Mesothelial cell of epicardium (in vitro differentiated cells): ENCODE data around the gene CTTNBP2. TPM values are rescaled to one million over a fixed set of nuclear protein-coding genes. Genes with fewer than 3 reads are reported as not detected.
"Not testable (repeated sequence)": the region's sequence is repeated elsewhere in the genome, so short reads cannot be mapped to it uniquely, and the experiment has no call there.

Experiments
- DNase-seq, 2 experiments: peaks; one replicate each; pipeline ENCODE4 v3.0.0; 2021; ENCODE audit warnings: low spot score in 2 of 2; ENCODE audit not compliant: unreplicated experiment in 2 of 2
- H3K27ac Mint-ChIP-seq: 2 replicates; pipeline ENCODE4 v1.8.0; 2021; ENCODE audit warnings: mixed read lengths
- H3K27me3 Mint-ChIP-seq: 2 replicates; pipeline ENCODE4 v1.8.0; 2021; ENCODE audit warnings: low read depth, mixed read lengths
- H3K36me3 Mint-ChIP-seq: 2 replicates; pipeline ENCODE4 v1.8.0; 2021; ENCODE audit warnings: mixed read lengths
- H3K4me1 Mint-ChIP-seq: 2 replicates; pipeline ENCODE4 v1.8.0; 2021; ENCODE audit warnings: mixed read lengths
- H3K4me3 Mint-ChIP-seq: 2 replicates; pipeline ENCODE4 v1.8.0; 2021; ENCODE audit warnings: mild to moderate bottlenecking, moderate library complexity, mixed read lengths
- H3K9me3 Mint-ChIP-seq: 2 replicates; pipeline ENCODE4 v1.8.0; 2021; ENCODE audit warnings: mixed read lengths
- total RNA-seq: library from RNA; stranded (reverse); gene quantifications from 3 replicates; pipeline ENCODE4 v1.2.1, GENCODE V29; 2021
- TF ChIP-seq, protein P1 (sequence below): fragments of 200-600 bp; sonication (generic); IDR thresholded peaks from one replicate; pipeline ENCODE4 v1.5.0; 2021; ENCODE audit warnings: antibody characterized with exemption; ENCODE audit not compliant: unreplicated experiment

Gene CTTNBP2
- total RNA-seq, 1 donor from 2014 or later = 12.1 TPM

DNA sequence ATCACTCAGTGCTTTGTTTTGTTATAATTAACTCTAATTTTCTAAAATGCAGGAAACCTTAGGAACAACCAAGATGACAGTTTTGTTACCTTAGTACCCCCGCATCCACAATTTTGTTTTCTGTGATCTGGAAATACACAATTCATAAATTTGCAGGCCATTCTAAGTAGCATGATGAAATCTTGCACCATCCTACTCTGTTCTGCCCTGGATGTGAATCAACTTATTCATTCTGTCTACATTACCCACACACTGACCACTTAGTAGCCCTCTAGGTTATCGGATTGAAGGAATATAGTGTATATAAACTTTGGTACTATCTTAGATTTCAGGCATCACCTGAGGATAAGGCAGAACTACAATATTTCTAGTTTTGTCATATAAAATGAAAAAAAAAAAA is 155.9 kb downstream of the CTTNBP2 start:
- Mint-ChIP-seq H3K27me3 (no peaks in the 10 kb centered on the region), H3K36me3 (peaks cover 6% of the 10 kb centered on the region), H3K4me3 (no peak overlapping the region), H3K4me1 (peaks cover 24% of the 10 kb centered on the region), H3K27ac (no peak overlapping the region), H3K9me3 (no peaks in the 10 kb centered on the region)
- DNase-seq = no peak
- TF ChIP-seq, protein P1, sequence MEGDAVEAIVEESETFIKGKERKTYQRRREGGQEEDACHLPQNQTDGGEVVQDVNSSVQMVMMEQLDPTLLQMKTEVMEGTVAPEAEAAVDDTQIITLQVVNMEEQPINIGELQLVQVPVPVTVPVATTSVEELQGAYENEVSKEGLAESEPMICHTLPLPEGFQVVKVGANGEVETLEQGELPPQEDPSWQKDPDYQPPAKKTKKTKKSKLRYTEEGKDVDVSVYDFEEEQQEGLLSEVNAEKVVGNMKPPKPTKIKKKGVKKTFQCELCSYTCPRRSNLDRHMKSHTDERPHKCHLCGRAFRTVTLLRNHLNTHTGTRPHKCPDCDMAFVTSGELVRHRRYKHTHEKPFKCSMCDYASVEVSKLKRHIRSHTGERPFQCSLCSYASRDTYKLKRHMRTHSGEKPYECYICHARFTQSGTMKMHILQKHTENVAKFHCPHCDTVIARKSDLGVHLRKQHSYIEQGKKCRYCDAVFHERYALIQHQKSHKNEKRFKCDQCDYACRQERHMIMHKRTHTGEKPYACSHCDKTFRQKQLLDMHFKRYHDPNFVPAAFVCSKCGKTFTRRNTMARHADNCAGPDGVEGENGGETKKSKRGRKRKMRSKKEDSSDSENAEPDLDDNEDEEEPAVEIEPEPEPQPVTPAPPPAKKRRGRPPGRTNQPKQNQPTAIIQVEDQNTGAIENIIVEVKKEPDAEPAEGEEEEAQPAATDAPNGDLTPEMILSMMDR = no peak

DNA sequence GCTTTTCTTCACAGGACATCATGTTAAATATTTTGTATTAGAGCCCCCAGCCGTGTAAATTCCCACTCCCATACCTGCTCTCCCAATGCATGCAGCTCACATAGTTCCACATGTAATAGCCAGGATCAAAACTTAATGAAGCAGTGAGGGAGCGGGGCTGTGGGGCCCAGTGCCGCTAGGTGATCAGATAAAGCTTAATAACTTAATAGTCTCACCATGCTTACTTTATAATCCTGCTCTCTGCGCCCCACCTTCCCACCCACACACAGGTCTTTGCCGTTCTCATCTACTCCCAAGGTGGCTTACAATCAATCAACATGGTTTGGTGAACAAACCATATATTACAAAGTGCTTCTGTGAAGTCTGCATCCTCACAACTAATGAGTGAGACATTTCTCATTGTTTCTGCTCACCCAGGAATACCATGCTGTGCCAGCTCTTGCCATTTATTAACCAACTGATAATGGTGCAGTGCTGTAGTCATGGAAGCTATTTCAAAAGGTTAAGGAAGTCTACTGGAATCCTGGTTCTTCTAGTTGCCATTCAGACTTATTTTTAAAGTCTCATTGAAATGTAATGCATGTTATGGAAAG is 156.4 kb downstream of the CTTNBP2 start:
- no peak for DNase-seq
- Mint-ChIP-seq H3K4me3 (no peak overlapping the region), H3K36me3 (peaks cover 6% of the 10 kb centered on the region), H3K27ac (no peak overlapping the region), H3K4me1 (peaks cover 24% of the 10 kb centered on the region), H3K9me3 (no peaks in the 10 kb centered on the region), H3K27me3 (no peaks in the 10 kb centered on the region)
- TF ChIP-seq, protein P1 = no peak

DNA sequence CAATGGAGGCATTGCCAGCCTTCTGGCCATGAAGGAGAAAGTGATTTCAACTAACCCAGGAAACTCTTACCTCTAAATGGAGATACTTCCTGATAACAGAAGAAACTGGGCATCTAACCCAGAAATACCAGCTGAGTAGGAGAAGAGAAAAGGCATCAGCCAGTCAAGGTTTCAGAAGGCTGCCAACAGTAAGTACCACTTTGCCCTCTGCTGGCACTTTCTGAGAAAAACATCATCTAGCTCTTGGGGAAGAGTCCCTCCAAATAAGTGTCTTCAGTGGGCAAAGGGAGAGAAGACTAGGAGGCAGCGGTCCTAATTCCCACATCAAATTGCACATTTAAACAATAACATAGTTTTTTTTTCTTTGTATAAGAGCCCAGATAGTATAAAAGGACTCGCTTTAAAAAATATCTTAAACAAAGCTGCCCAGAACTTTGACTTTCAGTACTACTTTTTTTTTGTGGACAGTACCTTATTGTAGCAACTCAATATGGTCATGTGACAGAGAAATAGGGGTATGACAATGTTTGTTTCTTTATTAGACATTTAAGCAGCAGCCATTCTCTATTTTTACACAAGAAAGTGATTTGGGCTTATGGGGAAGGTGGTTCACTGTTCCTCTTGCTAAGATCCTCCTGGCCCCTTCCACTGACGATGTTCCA is 157.3 kb downstream of the CTTNBP2 start:
- DNase-seq = no peak
- Mint-ChIP-seq H3K36me3 (peaks cover 6% of the 10 kb centered on the region), H3K27me3 (no peaks in the 10 kb centered on the region), H3K27ac (no peak overlapping the region), H3K4me1 (peaks cover 24% of the 10 kb centered on the region), H3K4me3 (no peak overlapping the region), H3K9me3 (no peaks in the 10 kb centered on the region)
- TF ChIP-seq, protein P1 = peak; percentile 26

DNA sequence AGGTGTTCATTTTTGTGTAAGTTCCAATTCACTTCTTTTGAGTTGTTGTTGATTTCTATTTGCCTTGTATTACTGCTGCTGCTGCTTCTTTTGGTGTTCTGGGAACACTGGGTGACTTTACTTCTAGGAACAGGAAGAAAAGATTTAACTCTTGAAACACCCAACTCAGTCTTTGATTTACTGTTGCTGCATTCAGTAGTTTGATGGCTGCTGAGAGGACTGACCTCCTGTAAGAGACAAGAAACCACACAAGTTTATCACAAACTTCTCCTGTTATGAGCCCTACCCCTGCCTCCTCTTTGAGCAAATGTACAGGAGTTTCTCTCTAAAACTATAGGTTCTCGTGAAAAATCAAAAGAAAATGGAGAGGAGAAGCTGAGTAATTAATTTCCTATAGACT is 161.7 kb downstream of the CTTNBP2 start:
- Mint-ChIP-seq H3K36me3 (peaks cover 2% of the 10 kb centered on the region), H3K4me3 (no peak overlapping the region), H3K9me3 (no peaks in the 10 kb centered on the region), H3K4me1 (peaks cover 3% of the 10 kb centered on the region), H3K27ac (no peak overlapping the region), H3K27me3 (no peaks in the 10 kb centered on the region)
- DNase-seq = no peak
- TF ChIP-seq, protein P1 = no peak

DNA sequence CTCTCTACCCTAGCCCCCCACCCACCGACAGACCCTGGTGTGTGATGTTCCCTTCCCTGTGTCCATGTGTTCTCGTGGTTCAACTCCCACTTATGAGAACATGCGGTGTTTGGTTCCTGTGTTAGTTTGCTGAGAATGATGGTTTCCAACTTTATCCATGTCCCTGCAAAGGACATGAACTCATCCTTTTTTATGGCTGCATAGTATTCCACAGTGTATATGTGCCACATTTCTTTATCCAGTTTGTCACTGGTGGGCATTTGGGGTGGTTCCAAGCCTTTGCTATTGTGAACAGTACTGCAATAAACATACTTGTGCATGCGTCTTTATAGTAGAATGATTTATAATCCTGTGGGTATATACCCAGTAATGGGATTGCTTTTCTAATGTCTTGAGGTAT is 165.1 kb downstream of the CTTNBP2 start:
- H3K4me3 Mint-ChIP-seq, DNase-seq, H3K4me1 Mint-ChIP-seq, H3K36me3 Mint-ChIP-seq, H3K27me3 Mint-ChIP-seq, H3K27ac Mint-ChIP-seq, H3K9me3 Mint-ChIP-seq: not testable (repeated sequence)

DNA sequence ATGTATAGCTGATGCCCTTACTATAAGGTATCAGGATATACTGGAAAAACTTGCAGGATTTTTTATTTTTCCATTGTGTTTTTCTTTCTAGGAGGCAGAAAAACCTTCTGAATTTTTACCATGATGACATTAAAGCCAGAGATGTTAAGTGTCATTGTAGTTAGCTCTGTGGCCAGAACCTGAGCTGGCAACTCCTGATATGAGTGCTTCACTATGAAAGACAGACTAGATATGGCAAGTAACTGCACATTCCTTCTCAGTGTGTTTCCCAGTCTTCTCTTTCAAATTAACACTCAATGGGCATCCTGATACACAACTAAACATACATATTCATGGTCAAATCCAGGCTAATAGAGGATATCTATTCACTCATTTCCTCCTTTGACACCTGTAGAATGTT is 166.2 kb downstream of the CTTNBP2 start:
- TF ChIP-seq, protein P1 = no peak
- peaks cover 3% of the 10 kb centered on the region for H3K9me3 Mint-ChIP-seq
- H3K27ac Mint-ChIP-seq = no peak overlapping the region
- H3K4me3 Mint-ChIP-seq = no peak overlapping the region
- peaks cover 2% of the 10 kb centered on the region for H3K36me3 Mint-ChIP-seq
- H3K27me3 Mint-ChIP-seq = no peaks in the 10 kb centered on the region
- no peaks in the 10 kb centered on the region for H3K4me1 Mint-ChIP-seq
- DNase-seq = no peak
